Heart right ventricle (tissue), 16 donors: ENCODE measurements around the gene ILKAP. TPM values are rescaled to one million over a fixed set of nuclear protein-coding genes. Genes with fewer than 3 reads are reported as not detected.

Experiments used
- ATAC-seq, 8 donors: fragments of 200-7000 bp; cut with Tn5 transposase; one replicate each; pipeline ENCODE4 v1.9.1; 2020; ENCODE audit warnings: mild to moderate bottlenecking in 8 of 8, moderate library complexity in 8 of 8, moderate number of reproducible peaks in 1 of 8
- DNase-seq, 2 donors: peaks; one replicate each; pipeline ENCODE4 v3.0.0-alpha.2; 2020
- H3K27ac ChIP-seq, 10 donors: fragments of 200-600 bp; sonication (generic) in 2 of 10; one replicate each; pipeline versions ENCODE4 v1.5.0 to v1.8.0; 2020 to 2022; ENCODE audit warnings: mild to moderate bottlenecking in 3 of 10
- H3K27me3 ChIP-seq, 7 donors: fragments of 200-600 bp; one replicate each; pipeline ENCODE4 v1.8.0; 2021 to 2022; ENCODE audit warnings: mild to moderate bottlenecking in 2 of 7
- H3K36me3 ChIP-seq, 9 donors: fragments of 200-600 bp; sonication (generic) in 1 of 9; one replicate each; pipeline versions ENCODE4 v1.5.0 to v1.8.0; 2020 to 2022; ENCODE audit warnings: mild to moderate bottlenecking in 2 of 9
- H3K4me1 ChIP-seq, 9 donors: fragments of 200-600 bp; sonication (generic) in 1 of 9; one replicate each; pipeline versions ENCODE4 v1.5.0 to v1.8.0; 2020 to 2022; ENCODE audit warnings: mild to moderate bottlenecking in 4 of 9
- H3K4me3 ChIP-seq, 10 donors: fragments of 200-600 bp; sonication (generic) in 2 of 10; one replicate each; pipeline versions ENCODE4 v1.5.0 to v1.8.0; 2020 to 2022; ENCODE audit warnings: mild to moderate bottlenecking in 7 of 10, moderate library complexity in 2 of 10
- H3K9me3 ChIP-seq, 11 donors: fragments of 200-600 bp in 10 of 11; sonication (generic) in 2 of 11; one replicate each; pipeline versions ENCODE4 v1.5.0 to v1.8.0; 2013 to 2022; ENCODE audit warnings: mild to moderate bottlenecking in 2 of 11, control low read depth in 1 of 11, moderate library complexity in 1 of 11
- WGBS, 2 donors: extraction: QIAGEN DNeasy Blood & Tissue Kit; methylation state at CpG; one replicate each; pipeline ENCODE4 v1.1.7; 2013; ENCODE audit warnings: inconsistent platforms in 1 of 2; 5-methylcytosine and 5-hydroxymethylcytosine counted together
- intact Hi-C, 10 donors: fragments of 100-400 bp; cut with DNase I; formaldehyde crosslinking; loops; one replicate each; pipeline versions ENCODE4 v1.11.1 to v1.14.2; 2022
- polyA plus RNA-seq, 2 donors: library from polyadenylated mRNA; stranded (reverse); fragments of 200-250 nt; gene quantifications; one replicate each; pipeline ENCODE4 v1.2.3, GENCODE V29; 2013
- total RNA-seq, 10 donors: library from RNA; stranded (reverse); fragmentation: NEBNext Ultra II Directional in 3 of 10; extraction: Animal tissue kit (Norgen Biotek cat#: 25700) in 3 of 10; gene quantifications; one replicate each; pipeline versions ENCODE4 v1.2.1 to v1.2.4, GENCODE V29; 2021 to 2023
- TF ChIP-seq, protein P1 (sequence below), 9 donors: fragments of 200-600 bp; sonication (generic) in 2 of 9; IDR thresholded peaks; one replicate each; pipeline versions ENCODE4 v1.5.0 to v1.8.0; 2021 to 2022; ENCODE audit warnings: antibody characterized with exemption in 9 of 9, mild to moderate bottlenecking in 5 of 9, moderate library complexity in 1 of 9
- donor health status: Arrhythmogenic right ventricular cardiomyopathy.
- donor health status: ischemic (EF 13 %, LVEDD 7.1; RV severe dilation, severe dysfunction).
- donor health status: healthy with polysubstance abuse.
- donor health status: DM: no; HTN: yes; CAD: no.
- donor health status: DM: no; HTN: no; CAD: no.
- donor health status: ischemic (EF 25% LVEDD 6.9; RV normal size, moderate dysfunction).
- donor health status: ischemic (EF 25% LVEDD 5.7; RV mildly dilated, moderate dysfunction).
- donor health status: healthy.
- donor health status: DM: yes; HTN: yes; CAD: no.
- donor health status: Ischemic cardiomyopathy.
- donor health status: ischemic (EF 35%, LVEDD 5.7; RV mildly dilated, moderate dysfunction).
- donor health status: nonischemic (EF 11% LVEDD 7.7; RV severe dilation, severe dysfunction).
- donor health status: DM: yes; HTN: yes; CAD: no.
- donor health status: PGD.
- donor health status: ischemic (EF 29% LVEDD 5.4; RV normal size, mild dysfunction).
- donor health status: nonischemic (EF 23%, LVEDD 6.1; RV moderate dilation, normal function).

ILKAP gene
- total and polyA plus RNA-seq, 12 donors: 19.6 to 83.9 (median 25.6) TPM

DNA sequence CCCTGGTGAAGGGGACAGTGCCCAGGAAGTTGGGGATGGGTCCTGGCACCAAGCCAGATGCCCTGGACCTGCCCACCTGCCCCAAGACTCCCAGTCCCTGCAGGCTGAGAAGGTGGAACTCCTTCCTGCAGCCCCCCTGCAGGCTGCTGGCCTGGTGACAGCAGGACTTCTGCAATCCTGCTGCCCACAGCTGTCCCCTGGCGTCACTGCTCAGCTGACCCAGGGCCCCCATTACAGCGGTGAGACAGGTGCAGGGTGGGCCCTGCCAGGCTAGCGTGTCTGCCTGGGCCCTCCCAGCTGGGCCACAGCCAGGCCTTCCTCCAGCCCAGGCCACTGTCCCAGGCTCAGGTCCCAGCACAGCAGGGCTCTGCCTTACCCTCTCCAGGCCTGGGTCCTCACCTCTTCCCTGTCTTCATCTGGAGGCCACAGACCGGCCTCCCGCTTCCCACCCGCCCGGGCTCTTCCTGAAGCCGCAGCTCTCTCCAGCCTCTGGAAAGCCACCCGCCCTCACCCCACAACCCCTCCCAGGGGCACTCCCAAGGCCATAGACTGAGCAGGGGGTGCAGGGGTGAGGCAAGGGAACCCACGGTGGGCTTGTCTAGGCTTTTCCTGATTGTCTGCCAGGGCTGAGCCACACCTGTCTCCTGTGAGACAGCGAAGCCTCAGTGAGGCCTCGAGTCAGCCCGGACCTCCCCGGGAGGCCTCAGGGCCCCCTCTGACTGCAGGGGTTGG lies 53.5 kb downstream of the ILKAP start:
- DNase-seq: no peak
- H3K27me3 ChIP-seq: no peaks in the 10 kb centered on the region
- no peaks in the 10 kb centered on the region for H3K9me3 ChIP-seq
- ATAC-seq: peak in 2 of 8 donors; percentile 5 to 6
- peaks cover 0 to 4% (median 0%) of the 10 kb centered on the region in 9 donors for H3K36me3 ChIP-seq
- H3K27ac ChIP-seq: no peak overlapping the region
- H3K4me1 ChIP-seq: peaks cover 0 to 4% (median 0%) of the 10 kb centered on the region in 9 donors
- WGBS, 2 donors: 76 to 82% methylated on average over 14 of the region's 14 CpGs
- TF ChIP-seq, protein P1, sequence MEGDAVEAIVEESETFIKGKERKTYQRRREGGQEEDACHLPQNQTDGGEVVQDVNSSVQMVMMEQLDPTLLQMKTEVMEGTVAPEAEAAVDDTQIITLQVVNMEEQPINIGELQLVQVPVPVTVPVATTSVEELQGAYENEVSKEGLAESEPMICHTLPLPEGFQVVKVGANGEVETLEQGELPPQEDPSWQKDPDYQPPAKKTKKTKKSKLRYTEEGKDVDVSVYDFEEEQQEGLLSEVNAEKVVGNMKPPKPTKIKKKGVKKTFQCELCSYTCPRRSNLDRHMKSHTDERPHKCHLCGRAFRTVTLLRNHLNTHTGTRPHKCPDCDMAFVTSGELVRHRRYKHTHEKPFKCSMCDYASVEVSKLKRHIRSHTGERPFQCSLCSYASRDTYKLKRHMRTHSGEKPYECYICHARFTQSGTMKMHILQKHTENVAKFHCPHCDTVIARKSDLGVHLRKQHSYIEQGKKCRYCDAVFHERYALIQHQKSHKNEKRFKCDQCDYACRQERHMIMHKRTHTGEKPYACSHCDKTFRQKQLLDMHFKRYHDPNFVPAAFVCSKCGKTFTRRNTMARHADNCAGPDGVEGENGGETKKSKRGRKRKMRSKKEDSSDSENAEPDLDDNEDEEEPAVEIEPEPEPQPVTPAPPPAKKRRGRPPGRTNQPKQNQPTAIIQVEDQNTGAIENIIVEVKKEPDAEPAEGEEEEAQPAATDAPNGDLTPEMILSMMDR (IDR thresholded peaks at IDR 0.05): no peak
- intact Hi-C loops: loop anchor here in 3 of 10 donors (10.0 kb wide), 2 partner anchors 285 to 295 kb away; partner anchors contain the start of gene RAMP1 (in 2 of the 3)
- no peak overlapping the region for H3K4me3 ChIP-seq

DNA sequence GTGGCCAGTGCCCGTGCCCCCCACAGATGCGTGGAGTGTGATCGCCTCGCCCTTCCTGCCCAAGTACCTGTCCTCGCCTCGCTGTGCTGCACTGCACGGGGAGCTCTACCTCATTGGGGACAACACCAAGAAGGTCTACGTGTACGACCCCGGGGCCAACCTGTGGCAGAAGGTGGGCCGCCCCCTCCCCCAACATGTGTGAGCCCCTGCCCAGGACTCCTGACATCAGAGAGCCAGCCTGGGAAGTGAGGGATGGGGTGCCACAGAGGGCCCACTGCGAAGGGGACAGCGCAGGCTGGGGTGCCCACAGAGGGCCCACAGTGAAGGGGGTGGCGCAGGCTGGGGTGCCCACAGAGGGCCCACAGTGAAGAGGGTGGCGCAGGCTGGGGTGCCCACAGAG lies 54.5 kb downstream of the ILKAP start:
- Histone ChIP-seq H3K4me1 (peaks cover 0 to 1% (median under 1%) of the 10 kb centered on the region in 9 donors), H3K9me3 (no peaks in the 10 kb centered on the region), H3K27me3 (no peaks in the 10 kb centered on the region), H3K27ac (no peak overlapping the region), H3K4me3 (no peak overlapping the region), H3K36me3 (peaks cover 0 to 4% (median 0%) of the 10 kb centered on the region in 9 donors)
- TF ChIP-seq, protein P1 (IDR thresholded peaks at IDR 0.05): no peak
- ATAC-seq (no peak), DNase-seq (no peak)
- 90 to 94% methylated on average over 15 of the region's 15 CpGs for WGBS, 2 donors
- intact Hi-C loops: loop anchor here in 3 of 10 donors (10.0 kb wide), 2 partner anchors 284 to 294 kb away; partner anchors contain the start of gene RAMP1 (in 2 of the 3)

- H3K4me3 ChIP-seq: no peak overlapping the region
- ATAC-seq (no peak), DNase-seq (no peak)
- intact Hi-C loops: loop anchor here in 3 of 10 donors (10.0 kb wide), 2 partner anchors 282 to 292 kb away; partner anchors contain the start of gene RAMP1 (in 2 of the 3)
- TF ChIP-seq, protein P1 (IDR thresholded peaks at IDR 0.05): no peak
- H3K9me3 ChIP-seq: no peaks in the 10 kb centered on the region
- 88 to 91% methylated on average over 13 of the region's 13 CpGs for WGBS, 2 donors
- H3K27me3 ChIP-seq: no peaks in the 10 kb centered on the region
- peaks cover 3 to 21% (median 17%) of the 10 kb centered on the region in 9 donors for H3K4me1 ChIP-seq
- H3K36me3 ChIP-seq: peaks cover 0 to 4% (median 0%) of the 10 kb centered on the region in 9 donors
- no peak overlapping the region for H3K27ac ChIP-seq
Measured at GRCh38 chr2:238146884-238147544, 56.5 kb downstream of the ILKAP start.

DNA sequence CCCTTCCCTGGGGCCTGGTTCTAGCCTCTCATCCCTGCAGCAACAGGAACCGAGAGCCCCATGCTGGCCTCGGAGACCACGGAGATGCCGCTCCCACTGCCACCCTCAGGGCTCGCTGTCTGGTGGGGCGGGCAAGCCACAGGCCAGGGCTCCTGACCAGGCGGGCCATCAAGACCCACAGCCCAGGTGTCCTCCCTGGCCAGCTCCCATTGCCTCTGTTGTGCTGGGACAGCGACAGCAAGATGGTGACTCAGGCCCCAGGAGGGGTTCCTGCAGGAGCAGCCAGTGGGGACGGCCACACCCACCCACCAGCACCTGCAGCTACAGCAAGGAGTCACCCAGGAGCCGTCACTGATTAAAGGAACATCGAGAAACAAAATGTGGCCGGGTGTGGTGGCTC lies 57.6 kb downstream of the ILKAP start:
- DNase-seq (no peak), ATAC-seq (no peak)
- TF ChIP-seq, protein P1 (IDR thresholded peaks at IDR 0.05): no peak
- H3K27ac ChIP-seq: no peak overlapping the region
- H3K4me1 ChIP-seq: peaks cover 3 to 32% (median 22%) of the 10 kb centered on the region in 9 donors
- no peaks in the 10 kb centered on the region for H3K9me3 ChIP-seq
- 84 to 88% methylated on average over 12 of the region's 12 CpGs for WGBS, 2 donors
- H3K4me3 ChIP-seq: no peak overlapping the region
- H3K27me3 ChIP-seq: no peaks in the 10 kb centered on the region
- peaks cover 0 to 4% (median 0%) of the 10 kb centered on the region in 9 donors for H3K36me3 ChIP-seq
- intact Hi-C loops: loop anchor here in 3 of 10 donors (10.0 kb wide), 2 partner anchors 281 to 291 kb away; partner anchors contain the start of gene RAMP1 (in 2 of the 3)
